ENCODE data around the gene APCDD1. TPM values are rescaled to one million over a fixed set of nuclear protein-coding genes. Genes with fewer than 3 reads are reported as not detected.

APCDD1 gene
- total and polyA plus RNA-seq, 2 experiments from 2014 or later, result 69.6 to 114 TPM

DNA sequence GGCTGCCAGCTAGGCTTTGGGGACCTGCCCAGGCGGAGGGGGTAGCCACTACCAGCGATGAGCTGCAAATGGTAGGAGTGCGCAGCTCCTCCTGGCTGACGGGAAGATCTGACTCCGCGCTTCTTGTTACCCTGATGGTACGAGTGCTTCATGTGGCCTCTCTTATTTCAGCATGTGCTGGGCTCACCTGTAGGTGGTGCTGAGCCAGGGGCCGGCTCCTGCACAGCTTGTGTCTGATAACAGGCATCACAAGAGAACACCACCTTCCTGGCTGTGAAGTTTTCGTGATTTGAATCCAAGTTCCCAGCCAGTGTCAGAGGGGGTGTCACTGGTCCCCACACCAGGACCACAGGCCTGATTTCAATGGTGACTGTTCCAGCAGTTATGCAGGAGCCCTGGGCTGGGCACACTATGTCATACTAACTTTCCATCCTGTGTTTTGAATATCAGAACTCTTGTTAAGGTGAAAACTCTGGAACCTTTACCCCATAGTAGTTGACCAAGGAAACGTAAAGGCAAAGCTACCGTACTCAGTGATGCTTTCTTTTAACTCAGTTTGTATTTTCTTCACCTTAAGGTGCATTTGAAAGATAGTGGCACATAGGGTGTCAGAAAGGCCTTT, 28.0 kb downstream of the APCDD1 start:
- 98% methylated on average over 11 of the region's 11 CpGs for WGBS (ENCODE audit: low lambda C conversion rate, missing lambda C conversion rate)
- DNase-seq (ENCODE audit: low spot score), result no peak
- H3K79me2 ChIP-seq, result no peaks in the 10 kb centered on the region
- H3K4me3 ChIP-seq, result no peak overlapping the region
- TF ChIP-seq EZH2 (IDR thresholded peaks at IDR 0.05; ENCODE audit: borderline replicate concordance), result no peak
- TF ChIP-seq, protein P1, sequence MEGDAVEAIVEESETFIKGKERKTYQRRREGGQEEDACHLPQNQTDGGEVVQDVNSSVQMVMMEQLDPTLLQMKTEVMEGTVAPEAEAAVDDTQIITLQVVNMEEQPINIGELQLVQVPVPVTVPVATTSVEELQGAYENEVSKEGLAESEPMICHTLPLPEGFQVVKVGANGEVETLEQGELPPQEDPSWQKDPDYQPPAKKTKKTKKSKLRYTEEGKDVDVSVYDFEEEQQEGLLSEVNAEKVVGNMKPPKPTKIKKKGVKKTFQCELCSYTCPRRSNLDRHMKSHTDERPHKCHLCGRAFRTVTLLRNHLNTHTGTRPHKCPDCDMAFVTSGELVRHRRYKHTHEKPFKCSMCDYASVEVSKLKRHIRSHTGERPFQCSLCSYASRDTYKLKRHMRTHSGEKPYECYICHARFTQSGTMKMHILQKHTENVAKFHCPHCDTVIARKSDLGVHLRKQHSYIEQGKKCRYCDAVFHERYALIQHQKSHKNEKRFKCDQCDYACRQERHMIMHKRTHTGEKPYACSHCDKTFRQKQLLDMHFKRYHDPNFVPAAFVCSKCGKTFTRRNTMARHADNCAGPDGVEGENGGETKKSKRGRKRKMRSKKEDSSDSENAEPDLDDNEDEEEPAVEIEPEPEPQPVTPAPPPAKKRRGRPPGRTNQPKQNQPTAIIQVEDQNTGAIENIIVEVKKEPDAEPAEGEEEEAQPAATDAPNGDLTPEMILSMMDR (IDR thresholded peaks at IDR 0.05; ENCODE audit: poor library complexity), result no peak
- no peak for TF ChIP-seq EZH2phosphoT487 (IDR thresholded peaks at IDR 0.05; ENCODE audit: low read depth, severe bottlenecking, unreplicated experiment)
- no peak overlapping the region for H2AFZ ChIP-seq
- peaks cover 2% of the 10 kb centered on the region for H4K20me1 ChIP-seq (ENCODE audit: insufficient read depth, poor library complexity, severe bottlenecking)
- no peaks in the 10 kb centered on the region for H3K9me2 ChIP-seq (replicated peaks; ENCODE audit: insufficient read depth)
- H3K27me3 ChIP-seq, result no peaks in the 10 kb centered on the region
- no peak overlapping the region for H3K4me2 ChIP-seq
- no peaks in the 10 kb centered on the region for H3K9me3 ChIP-seq (ENCODE audit: low read depth)
- no peak overlapping the region for H3K27ac ChIP-seq
- no peaks in the 10 kb centered on the region for H3K4me1 ChIP-seq (ENCODE audit: insufficient read depth)
- H3K36me3 ChIP-seq (replicated peaks; ENCODE audit: insufficient read depth, low read depth), result no peaks in the 10 kb centered on the region

DNA sequence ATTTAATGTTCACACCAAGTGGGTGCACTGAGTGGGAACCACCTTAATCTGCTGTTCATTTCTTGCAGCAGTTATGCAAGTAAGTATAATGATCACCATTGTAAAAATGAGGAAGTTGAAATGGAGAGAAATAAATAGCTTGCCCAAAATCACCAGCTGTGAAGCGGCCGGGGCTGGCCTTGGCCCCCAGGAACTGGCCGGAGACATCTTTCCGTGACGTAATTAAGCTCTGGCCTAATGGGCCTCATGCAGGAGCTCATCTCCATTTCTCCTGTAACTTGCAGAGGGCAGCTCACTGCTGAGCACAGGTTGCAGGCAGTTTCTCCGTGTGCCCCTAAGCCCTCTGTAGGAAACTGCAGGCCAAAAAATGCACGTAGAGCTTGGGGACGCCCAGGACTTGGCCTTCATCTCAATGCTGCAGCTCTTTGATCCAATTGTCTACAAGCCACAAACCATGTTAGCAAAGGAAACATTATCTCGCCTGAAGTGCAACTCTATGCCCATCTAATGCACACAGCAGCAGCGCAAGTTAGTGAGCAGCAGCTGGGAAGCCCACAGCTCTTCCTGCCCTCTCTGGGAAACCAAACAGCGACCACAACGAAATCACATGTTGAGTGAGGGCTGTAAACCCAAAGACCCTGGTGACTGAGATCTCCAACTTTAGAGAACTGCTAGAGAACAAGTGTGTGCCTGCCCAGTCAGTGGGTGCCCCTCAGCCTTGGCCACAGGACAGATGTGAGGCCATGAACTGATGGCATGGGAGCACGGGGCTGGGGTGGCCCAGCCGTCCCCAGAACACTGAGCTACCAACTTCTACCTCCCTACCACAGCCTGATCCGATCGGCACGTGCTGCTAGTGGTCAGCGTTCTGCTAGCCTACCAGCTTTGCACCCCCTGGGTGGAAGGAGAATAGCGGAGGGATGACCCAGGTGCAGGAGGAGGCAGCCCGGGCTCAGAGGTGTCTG, 28.8 kb downstream of the APCDD1 start:
- no peak overlapping the region for H2AFZ ChIP-seq
- WGBS (ENCODE audit: low lambda C conversion rate, missing lambda C conversion rate), result 95% methylated on average over 20 of the region's 20 CpGs
- DNase-seq (ENCODE audit: low spot score), result no peak
- H3K27ac ChIP-seq, result no peak overlapping the region
- H3K4me1 ChIP-seq (ENCODE audit: insufficient read depth), result no peaks in the 10 kb centered on the region
- no peaks in the 10 kb centered on the region for H4K20me1 ChIP-seq (ENCODE audit: insufficient read depth, poor library complexity, severe bottlenecking)
- H3K9me2 ChIP-seq (replicated peaks; ENCODE audit: insufficient read depth), result no peaks in the 10 kb centered on the region
- no peak overlapping the region for H3K4me3 ChIP-seq
- TF ChIP-seq, protein P1 (IDR thresholded peaks at IDR 0.05; ENCODE audit: poor library complexity), result no peak
- TF ChIP-seq EZH2 (IDR thresholded peaks at IDR 0.05; ENCODE audit: borderline replicate concordance), result no peak
- no peaks in the 10 kb centered on the region for H3K79me2 ChIP-seq
- no peak overlapping the region for H3K4me2 ChIP-seq
- H3K27me3 ChIP-seq, result no peaks in the 10 kb centered on the region
- H3K36me3 ChIP-seq (replicated peaks; ENCODE audit: insufficient read depth, low read depth), result no peaks in the 10 kb centered on the region
- no peaks in the 10 kb centered on the region for H3K9me3 ChIP-seq (ENCODE audit: low read depth)

DNA sequence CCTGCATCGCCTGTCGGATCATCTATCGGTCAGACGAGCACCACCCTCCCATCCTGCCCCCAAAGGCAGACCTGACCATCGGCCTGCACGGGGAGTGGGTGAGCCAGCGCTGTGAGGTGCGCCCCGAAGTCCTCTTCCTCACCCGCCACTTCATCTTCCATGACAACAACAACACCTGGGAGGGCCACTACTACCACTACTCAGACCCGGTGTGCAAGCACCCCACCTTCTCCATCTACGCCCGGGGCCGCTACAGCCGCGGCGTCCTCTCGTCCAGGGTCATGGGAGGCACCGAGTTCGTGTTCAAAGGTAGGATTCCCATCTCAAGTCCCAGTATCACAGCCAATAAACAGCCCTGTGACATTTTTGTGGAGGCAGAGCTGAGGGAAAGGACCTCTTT, 31.0 kb downstream of the APCDD1 start:
- DNase-seq (ENCODE audit: low spot score), result no peak
- Histone ChIP-seq H3K9me3 (ENCODE audit: low read depth) (no peaks in the 10 kb centered on the region), H4K20me1 (ENCODE audit: insufficient read depth, poor library complexity, severe bottlenecking) (no peaks in the 10 kb centered on the region), H3K27ac (no peak overlapping the region), H2AFZ (no peak overlapping the region), H3K4me3 (no peak overlapping the region), H3K4me1 (ENCODE audit: insufficient read depth) (no peaks in the 10 kb centered on the region), H3K4me2 (no peak overlapping the region), H3K27me3 (no peaks in the 10 kb centered on the region), H3K79me2 (no peaks in the 10 kb centered on the region), H3K36me3 (replicated peaks; ENCODE audit: insufficient read depth, low read depth) (no peaks in the 10 kb centered on the region), H3K9me2 (replicated peaks; ENCODE audit: insufficient read depth) (no peaks in the 10 kb centered on the region)
- 98% methylated on average over 20 of the region's 20 CpGs for WGBS (ENCODE audit: low lambda C conversion rate, missing lambda C conversion rate)
- TF ChIP-seq, protein P1 (IDR thresholded peaks at IDR 0.05; ENCODE audit: poor library complexity), result no peak
- TF ChIP-seq EZH2 (IDR thresholded peaks at IDR 0.05; ENCODE audit: borderline replicate concordance), result no peak
- no peak for TF ChIP-seq EZH2phosphoT487 (IDR thresholded peaks at IDR 0.05; ENCODE audit: low read depth, severe bottlenecking, unreplicated experiment)

All from hepatocyte (in vitro differentiated cells).